ENCODE measurements around the gene GSAP. TPM values are rescaled to one million over a fixed set of nuclear protein-coding genes. Genes with fewer than 3 reads are reported as not detected.

The GSAP gene
- total and polyA plus RNA-seq, 2 donors (not counting 3 experiments of a cell fraction or from before 2014, with no cell fraction given), result 2.3 to 5.8 TPM

DNA sequence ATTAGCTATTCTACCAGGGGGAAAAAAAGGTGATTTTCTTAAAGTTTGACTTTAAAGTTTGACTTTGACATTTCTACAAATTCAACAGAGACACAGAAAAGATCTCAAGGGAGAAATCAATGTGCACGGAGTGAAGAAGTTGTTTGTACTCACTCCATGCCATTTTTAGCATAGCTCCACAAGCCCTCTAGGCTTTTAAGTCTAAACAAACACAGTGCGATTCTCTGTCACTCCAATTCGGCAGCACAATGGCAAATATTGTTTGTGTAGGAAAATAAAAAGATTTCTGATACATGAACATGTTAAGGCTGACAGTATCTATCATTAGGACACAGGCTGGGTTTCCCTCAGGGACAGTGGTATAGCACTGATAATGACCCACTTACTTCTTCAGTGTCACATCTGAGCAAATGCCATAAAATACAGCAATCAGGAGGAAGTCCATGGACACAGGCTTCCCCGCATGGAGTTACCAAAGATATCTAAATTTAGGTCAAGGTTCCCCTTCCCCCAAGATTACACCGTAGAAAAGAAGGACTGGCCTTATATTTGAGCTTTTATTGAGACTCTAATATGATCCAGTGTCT, 28.0 kb downstream of the GSAP start:
- POLR2A ChIA-PET, result no interaction called here
- Histone ChIP-seq H3K4me1 (ENCODE audit: control insufficient read depth, extremely low read depth, insufficient read depth, low read length) (no peaks in the 10 kb centered on the region), H3K9ac (replicated peaks; ENCODE audit: extremely low read depth, insufficient read depth, low read length) (no peak overlapping the region), H3K27me3 (ENCODE audit: control insufficient read depth in 2 of 2, insufficient read depth in 2 of 2, low read length in 2 of 2) (no peaks in the 10 kb centered on the region), H4K20me1 (replicated peaks; ENCODE audit: control insufficient read depth, extremely low read depth, insufficient read depth, low read length) (no peaks in the 10 kb centered on the region), H3K9me3 (replicated peaks; ENCODE audit: control insufficient read depth, insufficient read depth, low read length) (no peaks in the 10 kb centered on the region), H3K27ac (ENCODE audit: insufficient read depth, low read depth, low read length) (no peak overlapping the region), H3K4me2 (ENCODE audit: insufficient read depth, low read length) (no peak overlapping the region), H2AFZ (ENCODE audit: low read depth, low read length) (no peak overlapping the region), H3K9me1 (replicated peaks; ENCODE audit: control insufficient read depth, extremely low read depth, insufficient read depth, low read length) (no peaks in the 10 kb centered on the region), H3K36me3 (ENCODE audit: control insufficient read depth in 2 of 2, extremely low read depth in 1 of 2, insufficient read depth in 2 of 2, low read length in 2 of 2) (no peaks in the 10 kb centered on the region), H3K4me3 (replicated peaks in 1 of 3; ENCODE audit: insufficient read depth in 1 of 3, low read depth in 1 of 3, low read length in 3 of 3) (no peak overlapping the region), H3K79me2 (ENCODE audit: control insufficient read depth, insufficient read depth, low read length) (no peaks in the 10 kb centered on the region)
- TF ChIP-seq, protein P1, sequence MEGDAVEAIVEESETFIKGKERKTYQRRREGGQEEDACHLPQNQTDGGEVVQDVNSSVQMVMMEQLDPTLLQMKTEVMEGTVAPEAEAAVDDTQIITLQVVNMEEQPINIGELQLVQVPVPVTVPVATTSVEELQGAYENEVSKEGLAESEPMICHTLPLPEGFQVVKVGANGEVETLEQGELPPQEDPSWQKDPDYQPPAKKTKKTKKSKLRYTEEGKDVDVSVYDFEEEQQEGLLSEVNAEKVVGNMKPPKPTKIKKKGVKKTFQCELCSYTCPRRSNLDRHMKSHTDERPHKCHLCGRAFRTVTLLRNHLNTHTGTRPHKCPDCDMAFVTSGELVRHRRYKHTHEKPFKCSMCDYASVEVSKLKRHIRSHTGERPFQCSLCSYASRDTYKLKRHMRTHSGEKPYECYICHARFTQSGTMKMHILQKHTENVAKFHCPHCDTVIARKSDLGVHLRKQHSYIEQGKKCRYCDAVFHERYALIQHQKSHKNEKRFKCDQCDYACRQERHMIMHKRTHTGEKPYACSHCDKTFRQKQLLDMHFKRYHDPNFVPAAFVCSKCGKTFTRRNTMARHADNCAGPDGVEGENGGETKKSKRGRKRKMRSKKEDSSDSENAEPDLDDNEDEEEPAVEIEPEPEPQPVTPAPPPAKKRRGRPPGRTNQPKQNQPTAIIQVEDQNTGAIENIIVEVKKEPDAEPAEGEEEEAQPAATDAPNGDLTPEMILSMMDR (IDR thresholded peaks at IDR 0.05; ENCODE audit: extremely low read depth in 1 of 2, insufficient read depth in 1 of 2, low read depth in 1 of 2, low read length in 2 of 2), result no peak
- TF ChIP-seq JUN (IDR thresholded peaks at IDR 0.05; ENCODE audit: borderline replicate concordance, insufficient read depth, insufficient read length, low read depth) (no peak), MYC (IDR thresholded peaks at IDR 0.05; ENCODE audit: low read depth, low read length) (no peak), POLR2A (IDR thresholded peaks at IDR 0.05; ENCODE audit: low read depth, low read length) (no peak), FOS (IDR thresholded peaks at IDR 0.05; ENCODE audit: borderline replicate concordance, insufficient read depth, low read length) (no peak), GATA2 (IDR thresholded peaks at IDR 0.05; ENCODE audit: insufficient read depth, insufficient read length, low read depth, low read length) (no peak), EZH2 (IDR thresholded peaks at IDR 0.05; ENCODE audit: borderline replicate concordance, low read depth, low read length, severe bottlenecking) (no peak), POLR2AphosphoS5 (IDR thresholded peaks at IDR 0.05; ENCODE audit: insufficient read depth, low read depth, low read length) (no peak)
- TF ChIP-seq, protein P2, sequence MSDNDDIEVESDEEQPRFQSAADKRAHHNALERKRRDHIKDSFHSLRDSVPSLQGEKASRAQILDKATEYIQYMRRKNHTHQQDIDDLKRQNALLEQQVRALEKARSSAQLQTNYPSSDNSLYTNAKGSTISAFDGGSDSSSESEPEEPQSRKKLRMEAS (IDR thresholded peaks at IDR 0.05; ENCODE audit: insufficient read depth, insufficient read length), result no peak
- FAIRE-seq (no peak), DNase-seq (ENCODE audit: low read depth, low spot score) (no peak)
- CTCF ChIA-PET, result interaction anchor here (0.8 to 1.2 kb wide), 2 partner anchors 11 to 20 kb away, joined by 3 to 4 read pairs; no protein-coding TSS in a partner anchor
- BruUV-seq (replicated peaks), result no TSS peak
- intact Hi-C loops (cut with micrococcal nuclease) (no loop called here), dilution Hi-C loops (cut with MboI; ENCODE audit: extremely low pct_ligation_motif_present, low sequenced_read_pairs) (no loop called here)

All from endothelial cell of umbilical vein (primary cell).